HEK293 (cell line): Measurements from ENCODE around the gene GRB10.

Experiments used
- CTCF ChIA-PET: fragments of 350-600 bp; formaldehyde crosslinking; extraction: SDS; loops from one replicate; lab custom pipeline; 2021; ENCODE audit warnings: antibody characterized with exemption; lab: Yijun Ruan, JAX
- POLR2A ChIA-PET: fragments of 300-600 bp; formaldehyde crosslinking; extraction: SDS; loops from one replicate; lab custom pipeline; 2020; ENCODE audit warnings: antibody characterized with exemption, inconsistent platforms; lab: Yijun Ruan, JAX
- H3K27ac ChIP-seq: fragments of 200-500 bp; sonication (Bioruptor generic); 2 replicates; pipeline ENCODE4 v1.5.1; 2014; ENCODE audit warnings: low read depth, low read length, control low read depth, inconsistent platforms; ENCODE audit errors: extremely low read depth
- H3K36me3 ChIP-seq, 2 experiments: fragments of 200-500 bp in 1 of 2; sonication (Bioruptor generic) in 1 of 2; 1 replicate in 1 of 2; 2 replicates in 1 of 2; pipeline ENCODE4 v1.5.1; 2014 to 2017; ENCODE audit warnings: inconsistent platforms in 2 of 2, low read length in 2 of 2; ENCODE audit not compliant: control insufficient read depth in 2 of 2, insufficient read depth in 1 of 2
- H3K4me1 ChIP-seq: fragments of 200-500 bp; sonication (Bioruptor generic); 2 replicates; pipeline ENCODE4 v1.5.1; 2014; ENCODE audit warnings: mild to moderate bottlenecking, low read length, inconsistent platforms; ENCODE audit not compliant: control insufficient read depth, insufficient read depth
- H3K4me3 ChIP-seq: 2 replicates; pipeline ENCODE4 v1.5.1; 2011; ENCODE audit warnings: low read depth, mild to moderate bottlenecking, control low read depth, low read length, moderate library complexity
- H3K9me3 ChIP-seq: fragments of 200-500 bp; sonication (Bioruptor generic); 2 replicates; pipeline ENCODE4 v1.5.1; 2014; ENCODE audit warnings: low read depth, low read length, inconsistent platforms; ENCODE audit not compliant: control insufficient read depth, insufficient read depth
- KLF1 ChIP-seq: fragments of 450-650 bp; formaldehyde crosslinking; IDR thresholded peaks from 2 replicates; pipeline ENCODE4 v1.5.1; 2016; ENCODE audit warnings: missing biosample characterization, missing genetic modification characterization
- OSR2 ChIP-seq: fragments of 450-650 bp; formaldehyde crosslinking; IDR thresholded peaks from 2 replicates; pipeline ENCODE4 v1.5.1; 2016; ENCODE audit warnings: missing biosample characterization, missing genetic modification characterization
- ZNF169 ChIP-seq: fragments of 450-650 bp; formaldehyde crosslinking; IDR thresholded peaks from 2 replicates; pipeline ENCODE4 v1.5.1; 2016; ENCODE audit warnings: missing biosample characterization, missing genetic modification characterization
- ZNF248 ChIP-seq: fragments of 450-650 bp; formaldehyde crosslinking; IDR thresholded peaks from 2 replicates; pipeline ENCODE4 v1.5.1; 2017; ENCODE audit warnings: missing biosample characterization, missing genetic modification characterization
- ZNF423 ChIP-seq: fragments of 450-650 bp; formaldehyde crosslinking; IDR thresholded peaks from 2 replicates; pipeline ENCODE4 v1.5.1; 2016; ENCODE audit warnings: missing biosample characterization, missing genetic modification characterization
- ZNF768 ChIP-seq: fragments of 450-650 bp; formaldehyde crosslinking; IDR thresholded peaks from 2 replicates; pipeline ENCODE4 v1.5.1; 2018; ENCODE audit warnings: missing biosample characterization, mild to moderate bottlenecking, missing genetic modification characterization
- ZNF837 ChIP-seq: fragments of 450-650 bp; formaldehyde crosslinking; IDR thresholded peaks from 2 replicates; pipeline ENCODE4 v1.5.1; 2016; ENCODE audit warnings: missing biosample characterization, missing genetic modification characterization
- TF ChIP-seq, protein P1 (sequence below): fragments of 450-650 bp; formaldehyde crosslinking; IDR thresholded peaks from 2 replicates; pipeline ENCODE4 v1.5.1; 2016; ENCODE audit warnings: missing biosample characterization, missing genetic modification characterization, borderline replicate concordance
- TF ChIP-seq, protein P2 (sequence below): fragments of 450-650 bp; formaldehyde crosslinking; IDR thresholded peaks from 2 replicates; pipeline ENCODE4 v1.5.1; 2016; ENCODE audit warnings: missing biosample characterization, missing genetic modification characterization
- TF ChIP-seq, protein P3 (sequence below): fragments of 450-650 bp; formaldehyde crosslinking; IDR thresholded peaks from 2 replicates; pipeline ENCODE4 v1.5.1; 2016; ENCODE audit warnings: missing biosample characterization, missing genetic modification characterization, low read depth

GRB10 gene

DNA sequence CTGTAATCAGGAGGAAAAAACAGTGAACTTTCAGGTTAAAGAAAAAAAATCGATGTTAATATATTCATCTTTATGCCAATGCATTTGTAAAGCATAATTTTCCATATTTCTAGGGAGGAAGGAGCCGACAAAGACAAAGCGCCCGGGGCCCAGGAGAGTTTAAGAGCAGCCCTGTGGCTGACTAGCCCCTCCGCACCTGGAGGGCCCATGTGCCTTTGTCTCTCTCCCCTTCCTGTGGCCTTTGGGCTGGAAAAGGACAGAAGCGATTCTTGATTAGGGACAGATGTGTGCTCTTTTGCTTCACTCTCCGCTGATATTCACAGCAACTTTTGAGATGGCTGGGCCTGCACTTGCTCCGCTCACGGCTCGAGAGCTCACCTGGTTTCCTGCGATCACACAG is 240.6 kb downstream of the GRB10 start (continued):
- TF ChIP-seq, protein P1, sequence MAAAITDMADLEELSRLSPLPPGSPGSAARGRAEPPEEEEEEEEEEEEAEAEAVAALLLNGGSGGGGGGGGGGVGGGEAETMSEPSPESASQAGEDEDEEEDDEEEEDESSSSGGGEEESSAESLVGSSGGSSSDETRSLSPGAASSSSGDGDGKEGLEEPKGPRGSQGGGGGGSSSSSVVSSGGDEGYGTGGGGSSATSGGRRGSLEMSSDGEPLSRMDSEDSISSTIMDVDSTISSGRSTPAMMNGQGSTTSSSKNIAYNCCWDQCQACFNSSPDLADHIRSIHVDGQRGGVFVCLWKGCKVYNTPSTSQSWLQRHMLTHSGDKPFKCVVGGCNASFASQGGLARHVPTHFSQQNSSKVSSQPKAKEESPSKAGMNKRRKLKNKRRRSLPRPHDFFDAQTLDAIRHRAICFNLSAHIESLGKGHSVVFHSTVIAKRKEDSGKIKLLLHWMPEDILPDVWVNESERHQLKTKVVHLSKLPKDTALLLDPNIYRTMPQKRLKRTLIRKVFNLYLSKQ (tag by site-specific recombination), result no peak
- TF ChIP-seq ZNF169 (tag by site-specific recombination) (no peak), ZNF248 (tag by site-specific recombination) (no peak), ZNF768 (tag by site-specific recombination) (no peak), ZNF423 (tag by site-specific recombination) (no peak), KLF1 (no peak)
- TF ChIP-seq, all 188 proteins: peak for 0

DNA sequence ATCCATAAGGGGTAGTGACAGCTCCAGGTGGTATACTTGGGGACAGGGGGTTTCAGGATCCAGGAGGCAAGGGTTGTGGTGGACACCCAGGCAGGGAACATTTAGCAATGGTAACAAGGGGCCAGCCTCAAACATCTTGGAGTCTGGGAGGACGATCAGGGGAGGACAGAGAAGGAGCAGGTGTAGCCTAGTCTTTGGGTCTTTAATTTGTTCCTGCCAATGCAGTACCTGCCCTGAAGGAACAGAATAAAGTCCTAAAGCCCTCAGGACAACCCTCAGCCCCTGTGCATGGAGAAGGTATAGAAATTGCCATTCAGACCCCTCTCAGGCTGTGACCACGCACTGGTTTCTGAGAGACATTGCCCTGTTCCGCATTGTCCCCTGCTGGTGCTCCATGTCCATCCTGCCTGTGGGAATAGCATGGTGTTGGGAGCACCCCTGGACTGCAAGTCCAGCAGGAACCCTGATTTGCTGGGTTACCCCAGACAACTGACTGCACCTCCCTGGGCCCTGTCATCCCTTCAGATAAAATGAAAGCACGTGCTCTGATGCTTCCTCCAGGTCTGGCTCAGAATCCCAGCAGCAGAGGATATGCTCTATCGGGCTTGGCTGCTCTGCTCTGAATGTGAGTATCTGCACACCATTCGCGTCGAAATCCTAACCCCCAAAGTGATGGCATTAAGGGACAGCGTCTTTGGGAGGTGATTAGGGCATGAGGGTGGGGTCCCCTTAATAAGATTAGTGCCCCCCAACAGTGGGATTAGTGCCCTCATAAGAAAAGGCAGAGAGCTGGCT is 241.7 kb downstream of the GRB10 start:
- TF ChIP-seq ZNF837 (tag by site-specific recombination) (no peak), OSR2 (tag by site-specific recombination) (no peak)
- TF ChIP-seq, protein P2, sequence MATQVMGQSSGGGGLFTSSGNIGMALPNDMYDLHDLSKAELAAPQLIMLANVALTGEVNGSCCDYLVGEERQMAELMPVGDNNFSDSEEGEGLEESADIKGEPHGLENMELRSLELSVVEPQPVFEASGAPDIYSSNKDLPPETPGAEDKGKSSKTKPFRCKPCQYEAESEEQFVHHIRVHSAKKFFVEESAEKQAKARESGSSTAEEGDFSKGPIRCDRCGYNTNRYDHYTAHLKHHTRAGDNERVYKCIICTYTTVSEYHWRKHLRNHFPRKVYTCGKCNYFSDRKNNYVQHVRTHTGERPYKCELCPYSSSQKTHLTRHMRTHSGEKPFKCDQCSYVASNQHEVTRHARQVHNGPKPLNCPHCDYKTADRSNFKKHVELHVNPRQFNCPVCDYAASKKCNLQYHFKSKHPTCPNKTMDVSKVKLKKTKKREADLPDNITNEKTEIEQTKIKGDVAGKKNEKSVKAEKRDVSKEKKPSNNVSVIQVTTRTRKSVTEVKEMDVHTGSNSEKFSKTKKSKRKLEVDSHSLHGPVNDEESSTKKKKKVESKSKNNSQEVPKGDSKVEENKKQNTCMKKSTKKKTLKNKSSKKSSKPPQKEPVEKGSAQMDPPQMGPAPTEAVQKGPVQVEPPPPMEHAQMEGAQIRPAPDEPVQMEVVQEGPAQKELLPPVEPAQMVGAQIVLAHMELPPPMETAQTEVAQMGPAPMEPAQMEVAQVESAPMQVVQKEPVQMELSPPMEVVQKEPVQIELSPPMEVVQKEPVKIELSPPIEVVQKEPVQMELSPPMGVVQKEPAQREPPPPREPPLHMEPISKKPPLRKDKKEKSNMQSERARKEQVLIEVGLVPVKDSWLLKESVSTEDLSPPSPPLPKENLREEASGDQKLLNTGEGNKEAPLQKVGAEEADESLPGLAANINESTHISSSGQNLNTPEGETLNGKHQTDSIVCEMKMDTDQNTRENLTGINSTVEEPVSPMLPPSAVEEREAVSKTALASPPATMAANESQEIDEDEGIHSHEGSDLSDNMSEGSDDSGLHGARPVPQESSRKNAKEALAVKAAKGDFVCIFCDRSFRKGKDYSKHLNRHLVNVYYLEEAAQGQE, result no peak
- TF ChIP-seq, protein P3, sequence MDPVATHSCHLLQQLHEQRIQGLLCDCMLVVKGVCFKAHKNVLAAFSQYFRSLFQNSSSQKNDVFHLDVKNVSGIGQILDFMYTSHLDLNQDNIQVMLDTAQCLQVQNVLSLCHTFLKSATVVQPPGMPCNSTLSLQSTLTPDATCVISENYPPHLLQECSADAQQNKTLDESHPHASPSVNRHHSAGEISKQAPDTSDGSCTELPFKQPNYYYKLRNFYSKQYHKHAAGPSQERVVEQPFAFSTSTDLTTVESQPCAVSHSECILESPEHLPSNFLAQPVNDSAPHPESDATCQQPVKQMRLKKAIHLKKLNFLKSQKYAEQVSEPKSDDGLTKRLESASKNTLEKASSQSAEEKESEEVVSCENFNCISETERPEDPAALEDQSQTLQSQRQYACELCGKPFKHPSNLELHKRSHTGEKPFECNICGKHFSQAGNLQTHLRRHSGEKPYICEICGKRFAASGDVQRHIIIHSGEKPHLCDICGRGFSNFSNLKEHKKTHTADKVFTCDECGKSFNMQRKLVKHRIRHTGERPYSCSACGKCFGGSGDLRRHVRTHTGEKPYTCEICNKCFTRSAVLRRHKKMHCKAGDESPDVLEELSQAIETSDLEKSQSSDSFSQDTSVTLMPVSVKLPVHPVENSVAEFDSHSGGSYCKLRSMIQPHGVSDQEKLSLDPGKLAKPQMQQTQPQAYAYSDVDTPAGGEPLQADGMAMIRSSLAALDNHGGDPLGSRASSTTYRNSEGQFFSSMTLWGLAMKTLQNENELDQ (tag by site-specific recombination), result no peak
- ChIA-PET POLR2A (no interaction called here), CTCF (no interaction called here)

More for the DNA sequence above, 241.7 kb downstream of the GRB10 start:
- no peak overlapping the region for H3K27ac ChIP-seq
- H3K9me3 ChIP-seq, result no peaks in the 10 kb centered on the region
- H3K4me1 ChIP-seq, result no peaks in the 10 kb centered on the region
- no peak overlapping the region for H3K4me3 ChIP-seq
- H3K36me3 ChIP-seq, result no peaks in the 10 kb centered on the region
